Measurements from ENCODE around the gene ACTBL2. TPM values are rescaled to one million over a fixed set of nuclear protein-coding genes. Genes with fewer than 3 reads are reported as not detected.
"Not testable (repeated sequence)": the region's sequence is repeated elsewhere in the genome, so short reads cannot be mapped to it uniquely, and the experiment has no call there.

The ACTBL2 gene
- total and polyA plus RNA-seq, 12 donors = not detected

- no peak for TF ChIP-seq POLR2A (IDR thresholded peaks at IDR 0.05)
- TF ChIP-seq CTCF (IDR thresholded peaks at IDR 0.05) = no peak
- no peaks in the 10 kb centered on the region for H3K27me3 ChIP-seq
- no peak overlapping the region for H3K27ac ChIP-seq
- H3K36me3 ChIP-seq (replicated peaks in 1 of 2) = no peaks in the 10 kb centered on the region
- intact Hi-C loops (cut with DNase I) = no loop called here
- WGBS, 4 donors = 53 to 67% (median 58%) methylated on average over 6 of the region's 6 CpGs
- H3K4me1 ChIP-seq (replicated peaks in 1 of 2) = no peaks in the 10 kb centered on the region
- no peak for DNase-seq
- no peaks in the 10 kb centered on the region for H3K9me3 ChIP-seq (replicated peaks in 1 of 3)
- no peak overlapping the region for H3K4me3 ChIP-seq
Measured at GRCh38 chr5:57524348-57525060, 41.9 kb upstream of the ACTBL2 start.

GRCh38 chr5:57522477-57522876 lies 39.9 kb upstream of the ACTBL2 start:
- H3K36me3 ChIP-seq (replicated peaks in 1 of 2); H3K9me3 ChIP-seq (replicated peaks in 1 of 3); H3K27me3 ChIP-seq; H3K4me3 ChIP-seq; H3K27ac ChIP-seq; DNase-seq; H3K4me1 ChIP-seq (replicated peaks in 1 of 2); intact Hi-C loops (cut with DNase I): not testable (repeated sequence)
- 83 to 92% (median 86%) methylated on average over 4 of the region's 4 CpGs for WGBS, 4 donors

GRCh38 chr5:57518415-57518814 lies 35.8 kb upstream of the ACTBL2 start:
- intact Hi-C loops (cut with DNase I) = not testable (repeated sequence)

GRCh38 chr5:57517250-57517649 lies 34.6 kb upstream of the ACTBL2 start:
- no peak for TF ChIP-seq POLR2A (IDR thresholded peaks at IDR 0.05)
- TF ChIP-seq CTCF (IDR thresholded peaks at IDR 0.05) = no peak
- Histone ChIP-seq H3K4me3 (no peak overlapping the region), H3K27me3 (no peaks in the 10 kb centered on the region), H3K9me3 (replicated peaks in 1 of 3) (no peaks in the 10 kb centered on the region), H3K36me3 (replicated peaks in 1 of 2) (no peaks in the 10 kb centered on the region), H3K27ac (no peak overlapping the region), H3K4me1 (replicated peaks in 1 of 2) (no peaks in the 10 kb centered on the region)
- no peak for DNase-seq
- 78 to 89% (median 79%) methylated on average over 1 of the region's 1 CpG for WGBS, 4 donors
- intact Hi-C loops (cut with DNase I) = no loop called here

More at GRCh38 chr5:57518415-57518814, 35.8 kb upstream of the ACTBL2 start:
- not testable (repeated sequence) for H3K4me3 ChIP-seq; H3K27me3 ChIP-seq; H3K9me3 ChIP-seq (replicated peaks in 1 of 3); H3K4me1 ChIP-seq (replicated peaks in 1 of 2); H3K36me3 ChIP-seq (replicated peaks in 1 of 2); DNase-seq; H3K27ac ChIP-seq
- WGBS, 4 donors = 88 to 95% (median 92%) methylated on average over 8 to 17 of the region's 17 CpGs

- WGBS, 4 donors = 81 to 97% (median 93%) methylated on average over 2 of the region's 2 CpGs
- no peaks in the 10 kb centered on the region for H3K4me1 ChIP-seq (replicated peaks in 1 of 2)
- H3K4me3 ChIP-seq = no peak overlapping the region
- intact Hi-C loops (cut with DNase I) = no loop called here
- H3K9me3 ChIP-seq (replicated peaks in 1 of 3) = no peaks in the 10 kb centered on the region
- no peak overlapping the region for H3K27ac ChIP-seq
- DNase-seq = no peak
- TF ChIP-seq CTCF (IDR thresholded peaks at IDR 0.05) (no peak), POLR2A (IDR thresholded peaks at IDR 0.05) (no peak)
- H3K27me3 ChIP-seq = no peaks in the 10 kb centered on the region
- H3K36me3 ChIP-seq (replicated peaks in 1 of 2) = no peaks in the 10 kb centered on the region
Measured at GRCh38 chr5:57513785-57514184, 31.2 kb upstream of the ACTBL2 start.
